GM19395 (cell line): ENCODE measurements around the gene RPL39L.
"Not testable (repeated sequence)": the region's sequence is repeated elsewhere in the genome, so short reads cannot be mapped to it uniquely, and the experiment has no call there.

Experiments
- ATAC-seq: cut with Tn5 transposase; IDR thresholded peaks from one replicate; pipeline ENCODE4 v1.9.1; 2021; ENCODE audit warnings: mild to moderate bottlenecking, moderate library complexity; ENCODE audit not compliant: unreplicated experiment

Gene RPL39L

GRCh38 chr3:187139126-187139894 is at the start of gene RPL39L:
RPL39L (minus strand) TSS chr3:187139496; CDS start chr3:187121300, 18,196 bp downstream.
- peak; percentile 99 for ATAC-seq

GRCh38 chr3:187188931-187189330 is 49.6 kb upstream of the RPL39L start:
- ATAC-seq, result no peak

- ATAC-seq, result no peak
Observed at GRCh38 chr3:187186801-187187421, 47.6 kb upstream of the RPL39L start.

GRCh38 chr3:187186375-187186774 is 47.1 kb upstream of the RPL39L start:
- ATAC-seq, result no peak

GRCh38 chr3:187185759-187186158 is 46.5 kb upstream of the RPL39L start:
- ATAC-seq, result no peak

- ATAC-seq, result no peak
Observed at GRCh38 chr3:187183903-187184302, 44.6 kb upstream of the RPL39L start.

GRCh38 chr3:187183210-187183862 is 44.0 kb upstream of the RPL39L start:
- ATAC-seq, result no peak

- ATAC-seq, result no peak
Observed at GRCh38 chr3:187181454-187182170, 42.3 kb upstream of the RPL39L start.

GRCh38 chr3:187172929-187173328 is 33.6 kb upstream of the RPL39L start:
- no peak for ATAC-seq

- not testable (repeated sequence) for ATAC-seq
Observed at GRCh38 chr3:187170911-187171310, 31.6 kb upstream of the RPL39L start.

- ATAC-seq, result no peak
Observed at GRCh38 chr3:187169231-187169960, 30.1 kb upstream of the RPL39L start.

GRCh38 chr3:187167777-187168176 is 28.5 kb upstream of the RPL39L start:
- no peak for ATAC-seq

- ATAC-seq, result no peak
Observed at GRCh38 chr3:187166750-187167149, 27.5 kb upstream of the RPL39L start.

GRCh38 chr3:187165144-187165543 is 25.8 kb upstream of the RPL39L start:
- ATAC-seq, result no peak

- no peak for ATAC-seq
Observed at GRCh38 chr3:187162265-187162953, 23.1 kb upstream of the RPL39L start.

- no peak for ATAC-seq
Observed at GRCh38 chr3:187161556-187161955, 22.3 kb upstream of the RPL39L start.

- ATAC-seq, result no peak
Observed at GRCh38 chr3:187150599-187150998, 11.3 kb upstream of the RPL39L start.

- no peak for ATAC-seq
Observed at GRCh38 chr3:187150186-187150585, 10.9 kb upstream of the RPL39L start.

- ATAC-seq, result no peak
Observed at GRCh38 chr3:187146389-187146788, 7.1 kb upstream of the RPL39L start.
